ENCODE data around the gene ULBP3.

The ULBP3 gene

DNA sequence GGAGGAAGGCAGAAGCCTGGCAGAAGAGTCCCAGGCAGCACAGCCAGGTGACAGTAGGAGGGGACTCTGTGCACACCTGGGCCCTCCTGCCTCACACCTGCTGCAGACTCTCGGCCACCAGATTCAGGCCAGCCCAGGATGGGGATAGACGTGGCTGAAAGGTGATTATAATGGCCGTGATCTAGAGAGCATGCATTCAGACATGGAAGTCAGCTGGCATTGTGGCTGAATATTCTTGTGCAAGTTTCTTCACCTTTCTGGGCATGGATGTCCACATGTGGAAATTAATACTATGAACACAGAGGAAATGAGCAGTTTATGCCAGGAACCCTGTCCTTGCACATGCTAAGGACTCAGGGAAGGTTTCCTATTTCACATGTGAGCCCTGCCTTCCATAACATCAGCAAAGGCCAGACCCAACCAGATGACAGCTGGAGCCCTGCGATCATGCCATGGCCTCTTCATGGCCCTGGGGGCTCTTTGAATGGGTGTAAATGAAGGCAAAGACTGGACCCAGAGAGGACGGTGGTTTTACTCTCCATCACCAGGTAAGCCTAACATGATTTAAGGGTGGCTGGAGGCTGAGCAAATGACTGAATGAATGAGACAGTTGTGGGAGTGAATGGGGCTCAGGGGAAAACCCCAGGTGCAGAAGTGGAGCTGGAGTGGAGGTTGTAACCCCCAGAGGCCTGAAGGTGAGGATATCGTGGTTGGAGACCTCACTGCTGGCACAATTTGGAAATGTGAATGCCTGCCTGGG is 40.9 kb downstream of the ULBP3 start:
- no peak for TF ChIP-seq RAD21 (IDR thresholded peaks at IDR 0.05; ENCODE audit: low read depth)
- no peak for TF ChIP-seq TCF12 (IDR thresholded peaks at IDR 0.05; ENCODE audit: low read depth)
- no peak for TF ChIP-seq TAF1 (IDR thresholded peaks at IDR 0.05; ENCODE audit: low read depth)
- TF ChIP-seq, protein P1, sequence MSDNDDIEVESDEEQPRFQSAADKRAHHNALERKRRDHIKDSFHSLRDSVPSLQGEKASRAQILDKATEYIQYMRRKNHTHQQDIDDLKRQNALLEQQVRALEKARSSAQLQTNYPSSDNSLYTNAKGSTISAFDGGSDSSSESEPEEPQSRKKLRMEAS (IDR thresholded peaks at IDR 0.05), result no peak
- TF ChIP-seq, protein P2, sequence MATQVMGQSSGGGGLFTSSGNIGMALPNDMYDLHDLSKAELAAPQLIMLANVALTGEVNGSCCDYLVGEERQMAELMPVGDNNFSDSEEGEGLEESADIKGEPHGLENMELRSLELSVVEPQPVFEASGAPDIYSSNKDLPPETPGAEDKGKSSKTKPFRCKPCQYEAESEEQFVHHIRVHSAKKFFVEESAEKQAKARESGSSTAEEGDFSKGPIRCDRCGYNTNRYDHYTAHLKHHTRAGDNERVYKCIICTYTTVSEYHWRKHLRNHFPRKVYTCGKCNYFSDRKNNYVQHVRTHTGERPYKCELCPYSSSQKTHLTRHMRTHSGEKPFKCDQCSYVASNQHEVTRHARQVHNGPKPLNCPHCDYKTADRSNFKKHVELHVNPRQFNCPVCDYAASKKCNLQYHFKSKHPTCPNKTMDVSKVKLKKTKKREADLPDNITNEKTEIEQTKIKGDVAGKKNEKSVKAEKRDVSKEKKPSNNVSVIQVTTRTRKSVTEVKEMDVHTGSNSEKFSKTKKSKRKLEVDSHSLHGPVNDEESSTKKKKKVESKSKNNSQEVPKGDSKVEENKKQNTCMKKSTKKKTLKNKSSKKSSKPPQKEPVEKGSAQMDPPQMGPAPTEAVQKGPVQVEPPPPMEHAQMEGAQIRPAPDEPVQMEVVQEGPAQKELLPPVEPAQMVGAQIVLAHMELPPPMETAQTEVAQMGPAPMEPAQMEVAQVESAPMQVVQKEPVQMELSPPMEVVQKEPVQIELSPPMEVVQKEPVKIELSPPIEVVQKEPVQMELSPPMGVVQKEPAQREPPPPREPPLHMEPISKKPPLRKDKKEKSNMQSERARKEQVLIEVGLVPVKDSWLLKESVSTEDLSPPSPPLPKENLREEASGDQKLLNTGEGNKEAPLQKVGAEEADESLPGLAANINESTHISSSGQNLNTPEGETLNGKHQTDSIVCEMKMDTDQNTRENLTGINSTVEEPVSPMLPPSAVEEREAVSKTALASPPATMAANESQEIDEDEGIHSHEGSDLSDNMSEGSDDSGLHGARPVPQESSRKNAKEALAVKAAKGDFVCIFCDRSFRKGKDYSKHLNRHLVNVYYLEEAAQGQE (IDR thresholded peaks at IDR 0.05; ENCODE audit: low read depth), result no peak
- TF ChIP-seq, protein P3, sequence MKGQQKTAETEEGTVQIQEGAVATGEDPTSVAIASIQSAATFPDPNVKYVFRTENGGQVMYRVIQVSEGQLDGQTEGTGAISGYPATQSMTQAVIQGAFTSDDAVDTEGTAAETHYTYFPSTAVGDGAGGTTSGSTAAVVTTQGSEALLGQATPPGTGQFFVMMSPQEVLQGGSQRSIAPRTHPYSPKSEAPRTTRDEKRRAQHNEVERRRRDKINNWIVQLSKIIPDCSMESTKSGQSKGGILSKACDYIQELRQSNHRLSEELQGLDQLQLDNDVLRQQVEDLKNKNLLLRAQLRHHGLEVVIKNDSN (IDR thresholded peaks at IDR 0.05), result no peak

GRCh38 chr6:150026976-150027805 is 41.7 kb downstream of the ULBP3 start:
- TF ChIP-seq CEBPB (IDR thresholded peaks at IDR 0.05), result no peak
- TF ChIP-seq NFIC (IDR thresholded peaks at IDR 0.05), result no peak
- TF ChIP-seq RAD21 (IDR thresholded peaks at IDR 0.05; ENCODE audit: low read depth), result no peak
- TF ChIP-seq, protein P1 (IDR thresholded peaks at IDR 0.05), result no peak
- TF ChIP-seq TAF1 (IDR thresholded peaks at IDR 0.05; ENCODE audit: low read depth), result no peak
- no peak for TF ChIP-seq TEAD4 (IDR thresholded peaks at IDR 0.05)
- no peak for TF ChIP-seq FOXM1 (IDR thresholded peaks at IDR 0.05; ENCODE audit: borderline replicate concordance, low read depth)
- no peak for TF ChIP-seq EP300 (IDR thresholded peaks at IDR 0.05; ENCODE audit: borderline replicate concordance)
- no peak for TF ChIP-seq CREB1 (IDR thresholded peaks at IDR 0.05; ENCODE audit: low read depth)
- TF ChIP-seq EGR1 (IDR thresholded peaks at IDR 0.05), result no peak
- no peak for TF ChIP-seq TCF12 (IDR thresholded peaks at IDR 0.05; ENCODE audit: low read depth)

GRCh38 chr6:150025201-150025917 is 43.6 kb downstream of the ULBP3 start, which contains the start of gene RAET1L:
RAET1L (minus strand) TSS chr6:150025532; CDS start chr6:150025471, 61 bp downstream.
- TF ChIP-seq CEBPB (IDR thresholded peaks at IDR 0.05) (no peak), TAF1 (IDR thresholded peaks at IDR 0.05; ENCODE audit: low read depth) (no peak), CREB1 (IDR thresholded peaks at IDR 0.05; ENCODE audit: low read depth) (no peak), ZBTB7A (IDR thresholded peaks at IDR 0.05; ENCODE audit: low read depth) (no peak), TCF12 (IDR thresholded peaks at IDR 0.05; ENCODE audit: low read depth) (no peak), TEAD4 (IDR thresholded peaks at IDR 0.05) (peak; percentile 59; the same call in 1 of the 2 replicates), NFIC (IDR thresholded peaks at IDR 0.05) (peak; percentile 64), FOXM1 (IDR thresholded peaks at IDR 0.05; ENCODE audit: borderline replicate concordance, low read depth) (no peak), EP300 (IDR thresholded peaks at IDR 0.05; ENCODE audit: borderline replicate concordance) (no peak), YY1 (IDR thresholded peaks at IDR 0.05; ENCODE audit: low read depth) (no peak), RAD21 (IDR thresholded peaks at IDR 0.05; ENCODE audit: low read depth) (no peak)
- TF ChIP-seq, protein P1 (IDR thresholded peaks at IDR 0.05), result peak; percentile 39; the same call in 1 of the 2 replicates
- TF ChIP-seq, protein P3 (IDR thresholded peaks at IDR 0.05), result no peak
- TF ChIP-seq, protein P2 (IDR thresholded peaks at IDR 0.05; ENCODE audit: low read depth), result no peak

DNA sequence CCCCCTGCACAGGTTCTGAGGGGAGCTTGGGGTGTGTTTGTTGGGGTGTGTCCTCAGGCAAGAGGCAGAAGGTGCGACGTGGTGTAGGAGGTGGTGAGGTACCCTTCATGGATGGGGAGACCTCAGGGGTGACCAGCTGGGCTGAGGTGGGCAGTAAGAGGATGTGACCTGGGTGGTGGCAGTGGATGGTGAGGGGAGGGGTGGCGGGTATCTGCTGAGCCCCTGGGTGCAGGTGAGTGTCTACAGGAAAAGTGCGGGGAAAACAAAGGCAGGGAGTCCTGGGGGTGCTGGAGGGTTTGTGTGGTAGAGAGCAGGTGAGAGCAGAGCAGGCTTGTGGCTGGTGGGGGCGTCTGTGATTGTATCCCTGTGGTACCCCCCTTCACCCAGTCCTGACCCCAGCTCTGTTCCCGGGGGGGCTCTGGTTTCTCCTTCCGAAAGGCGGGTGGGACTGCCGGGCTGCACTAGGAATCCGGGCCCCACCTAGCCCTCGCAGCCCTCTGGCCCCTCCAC is 44.2 kb downstream of the ULBP3 start:
- TF ChIP-seq NFIC (IDR thresholded peaks at IDR 0.05) (no peak), ZBTB7A (IDR thresholded peaks at IDR 0.05; ENCODE audit: low read depth) (no peak), RAD21 (IDR thresholded peaks at IDR 0.05; ENCODE audit: low read depth) (no peak)
- TF ChIP-seq, protein P1 (IDR thresholded peaks at IDR 0.05), result no peak

All from Ishikawa (cell line).